Activated CD4-positive, alpha-beta T cell treated with anti-CD3 and anti-CD28 coated beads, Interleukin-10, Interleukin-2, amounts not matched to agents 100 ng/mL and 50 ng/mL, durations not matched to agents 16 hours and 8 hours (primary cell): Measurements from ENCODE around the gene CMPK2.

ENCODE experiments used
- DNase-seq: peaks from one replicate; pipeline ENCODE4 v3.0.0-alpha.2; 2020

CMPK2 gene

GRCh38 chr2:6808426-6808825 lies 57.3 kb downstream of the CMPK2 start:
- DNase-seq: no peak

GRCh38 chr2:6806604-6807003 lies 59.1 kb downstream of the CMPK2 start:
- DNase-seq: no peak

- DNase-seq: no peak
Observed at GRCh38 chr2:6800553-6800952, 65.2 kb downstream of the CMPK2 start.
